ENCODE results near the gene PTPRA. TPM values are rescaled to one million over a fixed set of nuclear protein-coding genes. Genes with fewer than 3 reads are reported as not detected.

The PTPRA gene
- total RNA-seq, 1 donor from 2014 or later = 43.6 TPM

GRCh38 chr20:2972126-2972525 is 98.8 kb downstream of the PTPRA start:
- Mint-ChIP-seq H3K9me3 (no peaks in the 10 kb centered on the region), H3K27me3 (no peaks in the 10 kb centered on the region), H3K27ac (no peak overlapping the region), H3K36me3 (ENCODE audit: low read depth) (peaks cover 49% of the 10 kb centered on the region), H3K4me1 (no peaks in the 10 kb centered on the region), H3K4me3 (no peak overlapping the region)
- TF ChIP-seq CTCF (IDR thresholded peaks at IDR 0.05) = no peak
- intact Hi-C loops (cut with micrococcal nuclease) = no loop called here
- ChIA-PET POLR2A (no interaction called here), CTCF (no interaction called here)
- ATAC-seq (ENCODE audit: low read depth) (no peak), DNase-seq (no peak)

GRCh38 chr20:2973574-2973973 is 100.3 kb downstream of the PTPRA start:
- no peak for TF ChIP-seq CTCF (IDR thresholded peaks at IDR 0.05)
- no peak overlapping the region for H3K4me3 Mint-ChIP-seq
- ATAC-seq (ENCODE audit: low read depth) (no peak), DNase-seq (no peak)
- H3K4me1 Mint-ChIP-seq = no peaks in the 10 kb centered on the region
- CTCF ChIA-PET = no interaction called here
- POLR2A ChIA-PET = interaction anchor here (0.5 kb wide), 1 partner anchor 1019 kb away, joined by 3 read pairs; no protein-coding TSS in a partner anchor
- peaks cover 46% of the 10 kb centered on the region for H3K36me3 Mint-ChIP-seq (ENCODE audit: low read depth)
- H3K27me3 Mint-ChIP-seq = no peaks in the 10 kb centered on the region
- intact Hi-C loops (cut with micrococcal nuclease) = no loop called here
- no peak overlapping the region for H3K27ac Mint-ChIP-seq
- no peaks in the 10 kb centered on the region for H3K9me3 Mint-ChIP-seq

- no peaks in the 10 kb centered on the region for H3K27me3 Mint-ChIP-seq
- no peaks in the 10 kb centered on the region for H3K9me3 Mint-ChIP-seq
- peaks cover 34% of the 10 kb centered on the region for H3K36me3 Mint-ChIP-seq (ENCODE audit: low read depth)
- ChIA-PET POLR2A (no interaction called here), CTCF (no interaction called here)
- no peak for TF ChIP-seq CTCF (IDR thresholded peaks at IDR 0.05)
- no peak overlapping the region for H3K27ac Mint-ChIP-seq
- no peak for ATAC-seq (ENCODE audit: low read depth)
- peaks cover 2% of the 10 kb centered on the region for H3K4me1 Mint-ChIP-seq
- intact Hi-C loops (cut with micrococcal nuclease) = no loop called here
- no peak overlapping the region for H3K4me3 Mint-ChIP-seq
- no peak for DNase-seq
These were observed 105.2 kb downstream of the PTPRA start for GRCh38 chr20:2978519-2978918.

- intact Hi-C loops (cut with micrococcal nuclease) = loop anchor here (5.0 kb wide), 2 partner anchors 109 to 1589 kb away; partner anchors contain the start of genes FKBP1A and PTPRA
- Mint-ChIP-seq H3K27me3 (no peaks in the 10 kb centered on the region), H3K36me3 (ENCODE audit: low read depth) (peaks cover 18% of the 10 kb centered on the region), H3K4me3 (no peak overlapping the region), H3K4me1 (peaks cover 2% of the 10 kb centered on the region), H3K27ac (no peak overlapping the region), H3K9me3 (no peaks in the 10 kb centered on the region)
- ChIA-PET POLR2A (no interaction called here), CTCF (interaction anchor here (0.5 kb wide), 1 partner anchor 353 kb away, joined by 3 read pairs; no protein-coding TSS in a partner anchor)
- TF ChIP-seq CTCF (IDR thresholded peaks at IDR 0.05) = no peak
- DNase-seq = no peak
- no peak for ATAC-seq (ENCODE audit: low read depth)
These were observed 108.4 kb downstream of the PTPRA start for GRCh38 chr20:2981646-2982045.

- TF ChIP-seq CTCF (IDR thresholded peaks at IDR 0.05) = no peak
- H3K9me3 Mint-ChIP-seq = no peaks in the 10 kb centered on the region
- ChIA-PET CTCF (no interaction called here), POLR2A (no interaction called here)
- no peak overlapping the region for H3K4me3 Mint-ChIP-seq
- peaks cover 33% of the 10 kb centered on the region for H3K36me3 Mint-ChIP-seq (ENCODE audit: low read depth)
- intact Hi-C loops (cut with micrococcal nuclease) = loop anchor here (5.0 kb wide), 2 partner anchors 111 to 1591 kb away; partner anchors contain the start of genes FKBP1A and PTPRA
- ATAC-seq (ENCODE audit: low read depth) (no peak), DNase-seq (no peak)
- no peaks in the 10 kb centered on the region for H3K27me3 Mint-ChIP-seq
- H3K4me1 Mint-ChIP-seq = peaks cover 2% of the 10 kb centered on the region
- no peak overlapping the region for H3K27ac Mint-ChIP-seq
These were observed 110.2 kb downstream of the PTPRA start for GRCh38 chr20:2983508-2983907.

All from activated B cell treated with CpG ODN at 0.5 μM for 24 hours (primary cell).